LoVo (cell line): ENCODE data around the gene ETV2.
"Not testable (repeated sequence)": the region's sequence is repeated elsewhere in the genome, so short reads cannot be mapped to it uniquely, and the experiment has no call there.

Source experiments
- DNase-seq: peaks from one replicate; pipeline ENCODE4 v3.0.0-alpha.2; 2016; ENCODE audit warnings: low spot score

Gene ETV2

DNA sequence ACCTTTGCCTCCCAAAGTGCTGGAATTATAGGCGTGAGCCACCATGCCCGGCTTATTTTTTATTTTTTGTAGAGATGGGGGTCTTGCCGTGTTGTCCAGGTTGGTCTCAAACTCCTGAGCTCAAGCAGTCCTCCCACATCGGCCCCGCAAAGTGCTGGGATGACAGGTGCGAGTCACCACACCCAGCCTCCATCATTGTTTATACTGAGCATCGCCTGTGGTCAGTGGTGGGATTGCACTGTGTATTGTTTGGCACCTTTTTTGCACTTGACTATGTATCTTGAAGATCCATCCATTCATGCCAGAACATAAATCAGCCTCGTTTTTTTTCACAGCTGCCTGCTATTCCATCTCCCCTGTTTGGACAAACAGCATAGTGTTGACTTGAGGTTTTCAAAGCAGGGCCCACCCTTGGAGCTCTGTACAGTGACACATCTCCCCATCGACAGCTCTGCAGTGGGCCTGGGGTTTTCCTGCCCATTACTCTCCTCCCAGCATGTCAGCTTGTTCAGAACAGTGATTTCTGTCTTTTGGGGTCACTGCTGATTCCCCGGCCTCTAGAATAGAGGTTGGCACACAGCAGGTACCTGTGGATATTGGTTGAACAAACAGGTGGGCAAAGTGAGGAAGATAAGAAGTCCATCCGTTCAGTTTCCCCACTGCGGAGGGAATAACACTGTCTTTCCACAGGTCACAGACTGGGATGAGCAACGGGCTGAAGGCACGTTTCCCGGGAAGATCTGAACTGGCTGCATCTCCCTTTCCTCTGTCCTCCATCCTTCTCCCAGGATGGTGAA lies 16.6 kb downstream of the ETV2 start:
- no peak for DNase-seq

DNA sequence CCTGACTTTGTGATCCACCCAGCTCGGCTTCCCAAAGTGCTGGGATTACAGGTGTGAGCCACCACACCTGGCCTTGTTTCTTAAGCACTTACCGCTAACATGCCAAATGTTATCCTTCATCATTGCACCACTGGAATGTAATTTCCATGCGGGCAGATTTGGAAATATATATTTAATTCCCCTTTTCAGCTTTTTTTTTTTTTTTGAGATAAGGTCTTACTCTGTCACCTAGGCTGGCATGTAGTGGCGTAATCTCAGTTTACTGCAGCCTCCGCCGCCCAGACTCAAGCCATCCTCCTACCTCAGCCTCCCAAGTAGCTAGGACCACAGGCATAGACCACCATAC lies 20.4 kb downstream of the ETV2 start:
- no peak for DNase-seq

DNA sequence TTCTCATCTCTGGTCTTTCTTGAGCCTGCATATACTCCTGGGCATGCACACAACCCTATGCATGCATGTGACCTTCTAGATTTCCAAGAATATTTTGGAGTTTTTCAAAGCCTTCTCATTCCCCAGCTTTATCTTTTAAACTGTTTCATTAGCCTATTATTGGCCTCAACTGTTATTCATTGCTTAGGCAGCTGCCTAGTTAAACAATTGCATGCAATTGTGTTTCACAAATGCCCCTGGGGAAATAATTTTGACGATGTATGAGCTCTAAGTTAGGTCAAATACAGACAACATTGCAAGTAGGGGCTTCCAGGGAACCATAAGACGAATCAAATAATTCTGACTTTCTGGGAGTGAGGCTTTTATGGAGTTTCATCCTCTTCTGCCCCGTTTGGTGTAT lies 22.4 kb downstream of the ETV2 start:
- DNase-seq: no peak

DNA sequence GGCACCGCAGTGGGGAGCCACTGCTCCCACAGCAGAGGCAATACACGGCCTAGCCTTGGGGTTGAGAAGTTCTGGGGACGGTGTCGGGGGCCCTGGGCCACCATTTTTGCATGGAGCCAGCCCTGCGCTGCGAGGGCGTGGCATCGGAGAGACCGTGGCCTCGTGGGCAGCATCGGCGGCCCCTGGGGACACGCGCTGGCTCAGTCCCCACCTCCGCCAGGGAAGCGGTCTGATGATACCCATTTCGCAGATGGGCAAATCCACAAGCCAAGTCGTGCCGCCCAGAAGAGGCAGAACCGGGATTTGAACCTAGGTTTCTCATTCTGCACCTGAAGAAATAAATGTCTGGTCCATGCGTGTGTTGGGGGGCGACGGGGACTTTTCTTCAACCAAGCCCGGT lies 23.6 kb downstream of the ETV2 start:
- DNase-seq: no peak

DNA sequence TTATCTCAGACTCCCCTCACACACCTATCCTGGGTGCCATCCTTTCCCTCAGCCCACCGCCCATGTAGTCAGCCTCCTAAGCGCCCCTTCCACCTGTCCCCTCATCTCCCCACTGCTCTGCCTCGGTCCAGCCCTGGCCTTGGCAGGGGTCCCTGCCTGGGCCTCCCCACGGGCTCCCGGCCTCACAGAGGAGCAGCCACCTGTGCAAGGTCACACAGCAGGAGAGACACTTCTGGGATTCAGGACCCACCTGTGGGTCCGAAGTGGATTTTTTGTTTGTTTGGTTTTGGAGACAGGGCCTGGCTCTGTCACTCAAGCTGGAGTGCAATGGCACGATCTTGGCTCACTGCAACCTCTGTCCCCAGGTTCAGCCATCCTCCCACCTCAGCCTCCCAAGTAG lies 24.1 kb downstream of the ETV2 start:
- no peak for DNase-seq

DNA sequence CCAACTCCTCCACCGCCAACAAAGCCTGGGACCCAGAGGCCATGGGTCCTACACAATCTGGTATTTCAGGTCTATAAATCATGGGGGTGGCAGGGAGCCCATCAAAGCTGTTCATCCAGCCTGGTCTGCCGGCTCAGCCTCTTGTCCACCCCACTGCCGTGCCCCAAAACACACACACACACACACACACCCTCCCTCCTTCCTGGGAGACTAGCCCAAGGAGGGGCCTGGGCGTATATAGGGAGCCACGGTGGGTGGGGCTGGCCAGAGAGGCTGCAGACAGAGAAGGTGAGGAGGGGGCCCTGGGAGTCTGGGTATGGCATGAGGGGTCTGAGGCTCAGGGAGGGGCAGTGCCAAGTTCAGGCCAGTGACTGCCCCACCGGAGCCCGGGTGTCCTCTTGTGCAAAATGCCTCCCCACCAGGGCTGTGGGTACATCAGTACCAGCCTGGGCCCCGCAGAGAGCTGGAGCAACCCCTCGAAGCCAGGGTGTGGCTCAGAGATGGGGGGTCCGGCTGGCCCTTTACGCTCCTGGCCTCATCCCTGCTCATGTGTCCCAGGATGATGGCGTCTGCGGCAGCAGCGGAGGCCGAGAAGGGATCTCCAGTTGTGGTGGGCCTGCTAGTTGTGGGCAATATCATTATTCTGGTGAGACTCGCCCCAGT lies 24.8 kb downstream of the ETV2 start, which contains the start of gene UPK1A:
TSS of gene UPK1A (plus strand) at position 267 of the 663 bp plus-strand sequence. CDS start at position 563, 296 bp downstream.
- no peak for DNase-seq

DNA sequence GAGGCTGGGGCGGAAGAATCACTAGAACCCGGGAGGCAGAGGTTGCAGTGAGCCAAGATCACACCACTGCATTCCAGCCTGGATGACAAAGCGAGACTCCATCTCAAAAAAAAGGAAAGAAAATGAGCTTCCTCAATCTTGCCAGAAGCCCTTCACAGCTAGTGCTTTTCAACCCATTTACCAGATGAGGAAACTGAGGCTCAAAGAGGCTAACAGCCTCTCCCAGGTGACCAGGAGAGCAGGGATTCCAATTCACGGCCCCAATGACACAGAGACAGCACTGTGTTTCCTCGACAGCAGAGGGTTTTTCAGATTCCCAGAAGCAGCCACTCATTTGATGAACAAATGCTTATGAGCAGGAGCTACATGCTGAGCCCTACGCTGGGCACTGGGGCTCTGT lies 28.0 kb downstream of the ETV2 start:
- no peak for DNase-seq

DNA sequence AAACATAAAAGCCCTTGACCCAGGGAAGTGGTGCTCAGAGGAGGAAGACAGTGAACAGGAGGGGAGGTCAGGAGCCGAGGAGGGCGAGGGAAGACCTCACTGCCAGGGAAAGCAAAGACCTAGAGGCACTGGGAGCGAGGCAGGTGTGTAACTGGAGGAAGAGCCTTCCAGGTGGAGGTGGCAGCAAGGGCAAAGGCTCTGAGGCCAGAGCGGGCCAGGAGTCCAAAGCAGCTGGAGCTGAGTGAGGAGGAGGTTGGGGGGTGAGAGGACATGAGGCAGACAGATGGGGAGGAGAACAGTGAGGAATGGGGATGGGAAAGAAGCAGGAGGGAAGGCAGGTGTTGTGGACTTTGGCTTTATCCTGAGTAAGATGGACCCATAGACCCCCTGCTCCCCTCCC lies 28.4 kb downstream of the ETV2 start:
- DNase-seq: no peak

DNA sequence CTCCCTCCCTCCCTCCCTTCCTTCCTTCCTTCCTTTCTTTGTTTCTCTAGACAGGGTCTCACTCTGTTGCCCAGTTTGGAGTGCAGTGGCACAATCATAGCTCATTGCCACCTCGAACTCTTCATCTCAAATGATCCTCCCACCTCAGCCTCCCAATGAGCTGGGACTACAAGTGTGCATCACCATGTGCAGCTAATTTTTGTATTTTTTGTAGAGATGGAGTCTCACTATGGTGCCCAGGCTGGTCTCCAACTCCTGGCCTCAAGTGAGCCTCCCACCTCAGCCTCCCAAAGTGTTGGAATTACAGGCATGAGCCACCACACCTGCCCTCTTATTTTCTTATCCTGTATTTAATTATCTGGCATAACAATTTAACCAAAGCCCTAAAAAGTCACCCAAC lies 29.1 kb downstream of the ETV2 start:
- no peak for DNase-seq

DNA sequence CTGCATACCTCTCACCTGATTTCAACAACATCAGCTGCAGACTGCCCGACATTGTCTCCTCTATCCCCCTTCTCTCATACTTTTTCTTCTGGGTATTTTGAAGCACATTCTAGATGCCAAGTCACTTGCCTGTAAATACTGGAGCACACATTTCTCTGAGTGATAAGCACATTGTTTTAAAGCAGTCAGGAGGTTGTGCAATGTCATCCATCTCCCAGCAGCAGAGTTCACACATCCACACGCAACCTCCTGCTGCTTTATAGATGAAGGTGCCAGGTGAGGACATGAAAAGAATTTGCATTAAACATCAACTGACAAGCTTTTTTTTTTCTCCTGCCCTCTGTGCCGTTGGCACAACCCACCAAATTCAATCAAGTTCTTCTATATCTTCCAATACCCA lies 30.3 kb downstream of the ETV2 start:
- no peak for DNase-seq

DNA sequence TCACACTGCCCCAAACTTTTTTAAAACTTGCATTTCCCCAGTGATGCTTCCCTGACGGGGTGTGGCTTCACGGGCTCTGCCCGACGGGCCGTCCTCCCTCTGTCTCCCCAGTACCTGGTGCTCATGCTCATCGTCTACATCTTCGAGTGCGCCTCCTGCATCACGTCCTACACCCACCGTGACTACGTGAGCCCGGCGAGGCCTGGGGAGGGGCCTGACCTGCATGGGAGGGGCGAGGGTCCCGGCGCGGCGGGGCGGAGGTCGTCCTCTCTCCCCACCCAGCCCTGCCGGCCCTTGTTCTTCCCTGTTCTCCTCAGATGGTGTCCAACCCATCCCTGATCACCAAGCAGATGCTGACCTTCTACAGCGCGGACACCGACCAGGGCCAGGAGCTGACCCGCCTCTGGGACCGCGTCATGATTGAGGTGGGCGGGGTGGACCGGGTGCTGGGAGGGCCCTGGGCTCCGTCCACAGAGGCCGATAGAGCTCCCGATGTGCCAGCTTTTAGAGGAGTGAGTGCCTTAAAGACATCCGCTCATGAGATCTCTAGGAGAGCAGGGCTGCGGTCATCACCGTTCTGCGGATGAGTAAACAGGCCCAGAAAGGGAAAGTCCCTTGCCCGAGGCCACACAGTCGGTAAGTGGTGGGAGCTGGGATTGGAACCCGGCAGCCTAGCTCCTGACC lies 31.7 kb downstream of the ETV2 start:
- peak; percentile 43 for DNase-seq

DNA sequence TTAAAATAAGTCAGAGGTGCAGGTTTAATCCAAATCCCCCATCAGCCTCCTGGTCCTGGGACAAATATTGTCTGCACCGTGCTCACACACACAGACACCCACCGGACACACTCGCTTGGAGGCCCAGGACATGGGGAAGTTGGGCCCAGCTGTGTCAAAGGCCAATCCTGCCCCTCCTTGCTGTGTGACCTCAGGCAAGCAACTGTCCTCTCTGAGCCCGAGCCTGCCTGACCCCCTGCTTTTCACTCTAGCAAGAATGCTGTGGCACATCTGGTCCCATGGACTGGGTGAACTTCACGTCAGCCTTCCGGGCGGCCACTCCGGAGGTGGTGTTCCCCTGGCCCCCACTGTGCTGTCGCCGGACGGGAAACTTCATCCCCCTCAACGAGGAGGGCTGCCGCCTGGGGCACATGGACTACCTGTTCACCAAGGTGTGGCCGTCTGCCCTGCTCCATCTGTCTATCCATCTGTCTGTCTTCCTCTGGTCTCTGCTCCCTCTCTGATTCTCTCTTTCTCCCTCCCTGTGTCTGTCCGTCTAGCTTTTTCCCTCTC lies 34.1 kb downstream of the ETV2 start:
- no peak for DNase-seq

DNA sequence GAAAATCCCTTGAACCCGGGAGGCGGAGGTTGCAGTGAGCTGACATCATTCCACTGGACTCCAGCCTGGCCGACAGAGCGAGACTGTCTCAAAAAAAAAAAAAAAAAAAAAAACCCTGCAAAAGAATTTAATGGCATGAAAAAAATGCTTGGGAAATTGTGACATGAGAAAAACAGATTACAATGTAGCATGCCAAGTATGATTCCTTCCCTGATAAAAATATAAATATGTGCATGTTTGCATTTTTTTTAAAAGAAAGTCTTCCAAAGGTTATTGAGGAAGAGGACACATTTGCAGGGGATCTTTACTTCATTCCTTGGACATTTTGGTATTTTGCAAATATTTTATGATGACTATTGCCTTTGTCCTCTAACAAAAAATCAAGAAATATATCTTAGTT lies 48.3 kb downstream of the ETV2 start:
- no peak for DNase-seq

DNA sequence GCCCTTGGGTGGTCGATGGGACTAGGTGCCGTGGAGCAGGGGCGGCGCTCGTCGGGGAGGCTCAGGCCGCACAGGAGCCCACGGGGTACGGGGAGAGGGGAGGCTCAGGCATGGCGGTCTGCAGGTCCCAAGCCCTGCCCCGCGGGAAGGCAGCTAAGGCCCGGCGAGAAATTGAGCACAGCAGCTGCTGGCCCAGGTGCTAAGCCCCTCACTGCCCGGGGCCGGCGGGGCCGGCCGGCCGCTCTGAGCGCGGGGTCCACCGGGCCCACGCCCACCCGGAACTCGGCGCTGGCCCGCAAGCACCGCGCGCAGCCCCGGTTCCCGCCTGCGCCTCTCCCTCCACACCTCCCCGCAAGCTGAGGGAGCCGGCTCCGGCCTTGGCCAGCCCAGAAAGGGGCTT lies 49.6 kb downstream of the ETV2 start:
- DNase-seq: not testable (repeated sequence)

DNA sequence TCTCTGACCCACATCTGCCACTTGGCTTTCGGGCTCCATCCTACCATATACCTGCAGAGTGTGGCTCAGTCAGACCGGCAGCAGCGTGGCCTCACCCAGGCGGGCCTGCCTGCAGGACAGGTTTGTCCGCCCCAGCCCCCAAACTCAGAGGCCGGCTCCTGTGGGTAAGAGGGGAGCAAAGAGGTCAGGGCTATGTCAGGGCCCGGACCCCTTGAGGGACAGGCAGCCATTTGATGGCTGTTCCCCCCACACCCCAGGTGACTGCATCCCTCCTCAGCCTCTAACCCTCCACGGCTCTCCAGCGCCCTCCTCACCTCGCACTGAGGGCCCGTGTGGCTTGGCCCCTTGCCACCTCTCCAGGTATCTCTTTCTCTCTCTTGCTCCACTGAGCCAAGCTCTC lies 50.5 kb downstream of the ETV2 start:
- DNase-seq: no peak

DNA sequence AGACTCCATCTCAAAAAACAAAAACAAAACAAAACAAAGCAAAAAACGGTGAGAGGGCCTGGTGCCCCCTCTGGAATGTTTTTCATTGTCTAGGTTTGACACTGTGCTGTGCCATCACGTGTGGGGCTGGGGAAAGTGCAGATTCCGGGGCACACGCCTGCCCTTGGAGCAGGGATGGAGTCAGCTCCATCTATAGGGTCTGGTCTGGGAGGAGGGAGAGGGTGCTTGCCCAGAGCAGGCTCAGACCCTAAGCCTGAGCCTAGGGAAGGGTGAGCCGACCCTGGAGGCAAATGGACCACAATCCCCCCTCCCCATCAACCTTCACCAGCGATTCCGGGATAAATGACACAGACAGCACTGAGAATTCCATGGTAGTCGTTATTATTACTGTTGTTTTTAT lies 51.9 kb downstream of the ETV2 start:
- DNase-seq: no peak

DNA sequence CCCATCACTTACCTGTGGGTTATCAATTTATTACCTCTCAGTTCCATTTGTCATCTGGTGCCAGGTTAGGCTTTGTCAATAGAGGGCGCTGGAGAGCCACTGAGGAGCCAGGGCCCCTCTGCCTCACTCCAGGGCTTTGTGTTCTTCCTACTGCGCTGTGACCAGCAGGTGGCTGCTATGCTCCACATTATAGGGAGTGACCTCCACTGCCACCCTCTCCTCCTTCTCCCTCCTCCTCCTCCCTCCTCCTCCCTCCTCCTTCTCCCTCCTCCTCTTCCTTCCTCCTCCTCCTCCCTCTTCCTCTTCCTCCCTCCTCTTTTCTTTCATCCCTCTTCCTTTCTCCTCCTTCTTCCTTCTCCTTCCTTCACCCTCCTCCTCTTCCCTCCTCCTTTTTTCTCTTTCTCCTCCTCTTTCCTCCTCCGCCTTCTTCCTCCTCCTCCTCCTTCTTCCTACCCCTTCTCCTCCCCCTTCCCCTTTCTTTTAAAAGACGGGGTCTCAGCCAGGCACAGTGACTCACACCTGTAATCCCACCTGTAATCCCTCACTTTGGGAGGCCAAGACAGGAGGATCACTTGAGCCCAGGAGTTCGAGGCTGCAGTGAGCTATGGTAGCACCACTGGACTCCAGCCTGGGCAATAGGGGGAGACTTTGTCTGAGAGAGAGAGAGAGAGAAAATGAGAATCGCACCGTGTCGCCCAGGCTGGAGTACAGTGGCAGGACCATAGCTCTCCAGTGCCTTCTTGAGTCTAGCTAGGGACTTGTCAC lies 52.5 kb downstream of the ETV2 start:
- DNase-seq: peak; percentile 85
